Kidney glomerular epithelial cell (primary cell): ENCODE results near the gene COG6.

Experiments used
- DNase-seq: peaks from one replicate; lab custom pipeline; 2025; lab: John Stamatoyannopoulos, UW

The COG6 gene

DNA sequence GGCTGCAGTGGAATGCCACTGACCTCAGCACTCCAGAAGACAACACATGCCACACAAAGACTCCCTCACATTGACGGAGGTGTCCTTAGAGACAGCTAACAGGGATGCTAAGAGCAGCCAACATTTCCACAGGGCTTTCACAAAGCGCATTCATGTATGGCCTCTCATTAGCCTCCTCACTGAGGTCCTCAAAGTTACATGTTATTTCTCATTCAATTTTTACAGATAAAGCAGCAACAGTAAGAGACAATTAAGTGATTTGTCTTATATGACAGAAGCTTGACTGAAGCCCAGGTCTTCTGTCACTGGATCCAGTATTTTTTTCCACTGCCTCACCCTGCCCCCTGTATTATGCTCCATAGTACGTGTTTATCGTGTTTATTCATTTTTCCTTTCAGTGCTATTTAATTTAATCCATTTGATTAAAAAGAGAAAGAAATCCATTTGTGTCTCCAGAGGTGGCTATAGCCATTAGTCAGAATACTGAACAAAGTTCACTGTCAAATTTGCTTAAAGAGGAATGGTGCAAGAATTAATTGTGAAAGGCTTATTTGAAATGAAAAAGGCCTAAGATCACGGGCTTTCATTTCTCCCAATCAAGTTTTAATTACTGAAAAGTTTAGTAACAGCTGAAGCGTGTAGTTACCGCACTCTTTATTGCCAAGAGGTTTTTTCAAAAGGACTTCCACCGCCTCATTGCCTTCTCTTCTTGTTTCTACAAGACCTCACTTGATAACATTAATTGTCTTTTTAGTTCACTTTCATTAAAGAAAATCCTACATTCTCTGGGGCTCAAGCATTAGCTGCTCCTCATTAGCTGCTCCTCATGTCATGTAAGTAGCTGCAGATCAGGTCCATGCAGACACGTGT lies 115.0 kb downstream of the COG6 start:
- no peak for DNase-seq

DNA sequence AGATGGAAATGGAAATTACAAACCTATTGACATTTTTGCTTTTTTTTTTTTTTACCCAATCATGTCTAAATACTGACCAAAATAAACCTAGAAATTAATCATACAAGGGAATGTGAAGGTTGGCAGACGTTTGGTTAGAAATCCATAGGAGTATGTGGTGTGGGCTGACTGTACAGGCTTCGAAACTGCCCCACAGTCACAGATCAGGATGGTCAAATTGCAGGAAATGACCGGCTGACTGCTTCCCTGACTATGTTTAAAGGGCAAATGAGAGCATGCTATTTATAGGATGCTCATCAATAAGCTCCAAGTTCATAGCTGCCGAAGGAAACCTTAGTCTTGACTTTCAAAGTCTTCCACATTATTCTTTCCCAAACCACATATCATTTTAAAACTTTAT lies 118.4 kb downstream of the COG6 start:
- DNase-seq, result no peak

DNA sequence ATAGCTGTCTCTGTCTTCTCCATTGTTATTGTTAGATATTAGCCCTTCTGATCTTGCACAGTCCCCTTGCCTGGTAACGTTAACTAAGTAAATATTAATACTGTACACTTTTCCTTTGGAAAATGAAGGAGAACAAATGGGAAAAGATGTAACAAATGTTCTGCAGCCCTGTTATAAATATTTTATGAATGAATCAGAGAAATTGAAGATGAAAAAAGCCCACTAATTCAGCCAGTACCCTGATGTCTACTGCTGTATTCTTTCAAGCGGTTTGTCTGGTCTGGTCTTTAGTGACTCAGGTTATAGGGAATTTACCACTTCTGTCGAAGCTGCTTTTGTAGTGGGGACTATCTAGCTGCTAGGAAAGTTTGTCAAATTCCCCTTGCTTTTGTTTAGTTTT lies 121.0 kb downstream of the COG6 start:
- DNase-seq, result no peak

DNA sequence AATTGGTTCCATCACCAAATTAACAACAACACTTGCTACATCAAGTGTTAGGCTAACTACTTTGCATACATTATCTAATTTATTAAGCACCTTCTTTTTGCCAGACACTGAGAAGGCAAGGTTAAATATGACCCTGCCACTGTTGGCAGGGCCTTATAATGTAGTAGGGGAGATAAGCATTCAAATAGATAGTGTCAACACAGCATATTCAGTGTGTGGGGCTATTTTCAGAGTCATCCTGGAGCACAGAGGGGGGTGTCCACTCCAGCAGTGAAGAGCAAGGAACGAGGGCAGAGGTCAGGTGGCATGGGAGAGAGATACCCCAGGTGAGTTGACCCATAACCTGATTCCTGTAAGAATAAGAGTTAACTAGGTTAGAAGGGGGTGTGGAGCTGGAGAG lies 121.6 kb downstream of the COG6 start:
- DNase-seq, result no peak

DNA sequence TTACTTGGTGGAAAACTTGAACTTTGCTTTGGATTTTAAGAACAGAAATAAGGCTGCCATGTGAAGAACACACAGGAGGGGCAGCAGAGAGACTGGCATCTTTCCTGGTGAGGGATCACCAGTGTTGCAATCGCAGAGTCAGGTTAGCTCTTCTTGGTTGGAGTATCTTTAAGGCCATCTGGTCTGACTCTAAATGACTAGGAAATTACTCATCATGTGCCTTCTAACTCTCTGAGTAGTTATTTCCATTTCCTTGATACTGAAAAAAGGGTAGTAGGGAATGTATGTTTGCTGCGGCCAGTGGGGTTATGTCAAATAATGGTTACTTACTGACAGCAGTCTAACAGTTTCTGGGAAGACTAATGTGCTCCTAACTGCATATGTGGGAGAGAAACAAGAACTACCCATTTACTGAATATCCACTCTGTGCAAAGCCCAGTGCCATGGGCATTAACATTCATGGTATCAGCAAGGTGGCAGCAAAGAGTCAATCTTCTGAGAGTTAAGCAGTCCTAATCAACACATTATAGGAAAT lies 122.1 kb downstream of the COG6 start:
- DNase-seq, result peak; percentile 17

DNA sequence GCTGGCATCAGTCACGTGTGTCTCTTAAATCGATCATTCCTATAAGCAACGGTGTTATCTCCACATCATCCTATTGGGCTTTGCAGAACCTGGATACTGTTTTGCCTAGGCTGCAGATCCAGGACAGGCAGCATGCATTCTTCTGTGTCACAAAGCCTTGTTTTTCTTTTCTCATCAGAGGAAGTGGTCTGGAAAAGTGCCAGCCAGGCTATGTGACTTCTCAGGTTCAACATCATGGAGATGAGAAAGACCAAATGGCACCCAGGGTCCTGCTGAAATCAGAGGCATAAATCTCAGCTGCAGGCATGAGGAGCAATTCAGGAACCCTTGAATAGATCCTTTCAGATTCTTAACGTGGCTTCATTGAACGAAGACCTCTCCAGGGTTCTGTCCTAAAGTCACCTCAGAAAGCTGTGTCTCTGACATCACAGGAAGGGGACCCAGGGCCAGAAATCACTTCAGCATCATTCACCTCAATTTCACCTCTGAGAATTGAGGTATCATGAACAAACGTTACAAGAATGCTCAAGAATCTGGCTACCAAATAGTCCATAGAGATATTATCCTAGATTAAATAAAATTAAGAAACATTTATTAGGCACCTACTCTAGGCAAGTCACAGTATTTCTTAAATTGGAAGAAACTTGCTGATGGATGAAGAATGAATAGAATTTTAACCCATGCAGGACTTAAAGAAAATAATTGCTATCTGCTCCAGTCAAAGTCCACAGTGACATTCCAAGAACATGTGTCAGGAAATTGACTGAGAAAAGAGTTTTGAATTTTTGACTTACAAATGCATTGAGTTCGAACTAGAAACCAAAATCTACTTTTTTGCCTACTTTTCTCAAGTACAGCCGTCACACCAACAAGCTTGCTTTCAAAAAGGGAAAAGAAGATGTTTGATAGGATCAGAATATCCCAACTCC lies 124.1 kb downstream of the COG6 start:
- DNase-seq, result no peak

DNA sequence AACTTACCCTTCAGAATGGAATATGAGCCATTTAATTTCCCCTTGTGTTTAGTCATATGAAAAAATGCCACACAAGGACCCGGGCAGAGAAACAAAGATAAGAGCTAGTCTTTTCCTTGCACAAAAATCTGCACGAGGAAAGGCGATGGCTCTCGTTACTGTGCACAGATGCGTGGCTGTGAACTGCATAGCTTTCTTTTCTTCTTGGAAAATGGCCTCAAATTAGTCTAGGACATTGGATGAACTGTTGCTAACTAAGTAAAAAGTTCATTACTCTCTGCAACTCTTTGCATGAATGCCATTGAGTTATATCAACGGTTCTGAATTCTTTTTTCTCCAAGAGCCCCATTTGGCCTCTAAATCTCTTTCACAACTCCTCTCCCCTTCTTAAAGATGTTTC lies 125.2 kb downstream of the COG6 start:
- DNase-seq, result no peak

DNA sequence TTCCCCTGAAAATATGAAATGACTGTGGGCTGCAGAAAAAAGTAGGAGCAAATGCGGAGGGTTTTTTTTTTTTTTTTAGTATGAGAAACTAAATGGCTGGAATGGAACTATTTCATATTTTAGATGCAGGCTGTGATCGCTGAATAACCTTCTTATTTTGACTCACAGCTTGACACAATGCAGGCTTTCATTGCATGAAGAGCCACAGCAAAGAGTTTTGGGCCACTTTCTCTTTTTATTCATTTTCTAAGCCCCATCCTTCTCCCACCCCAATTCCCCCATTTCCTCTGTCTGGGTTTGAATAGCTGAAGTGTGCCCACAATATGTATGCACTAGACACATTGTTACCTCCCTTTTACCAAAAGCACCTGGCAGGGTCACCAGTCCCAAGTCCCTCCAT lies 125.9 kb downstream of the COG6 start:
- no peak for DNase-seq

DNA sequence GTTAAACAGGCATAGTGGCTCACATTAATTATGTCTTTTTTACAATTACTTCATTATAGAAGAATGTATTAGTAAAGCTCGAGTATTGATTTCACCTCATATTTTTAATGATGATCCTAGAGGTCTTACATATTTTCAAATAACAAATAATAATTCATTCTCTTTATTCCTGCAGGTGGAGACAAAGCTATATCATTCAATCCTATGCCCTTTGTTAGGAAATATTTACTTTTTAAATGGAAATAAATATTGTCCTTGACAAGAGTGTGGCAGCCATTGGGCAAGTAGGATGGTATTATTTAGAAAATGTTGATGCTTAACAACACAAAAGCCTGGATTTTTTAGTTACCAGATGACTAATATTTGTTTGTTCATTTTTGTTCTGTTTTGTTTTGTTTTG lies 127.6 kb downstream of the COG6 start:
- DNase-seq, result no peak

DNA sequence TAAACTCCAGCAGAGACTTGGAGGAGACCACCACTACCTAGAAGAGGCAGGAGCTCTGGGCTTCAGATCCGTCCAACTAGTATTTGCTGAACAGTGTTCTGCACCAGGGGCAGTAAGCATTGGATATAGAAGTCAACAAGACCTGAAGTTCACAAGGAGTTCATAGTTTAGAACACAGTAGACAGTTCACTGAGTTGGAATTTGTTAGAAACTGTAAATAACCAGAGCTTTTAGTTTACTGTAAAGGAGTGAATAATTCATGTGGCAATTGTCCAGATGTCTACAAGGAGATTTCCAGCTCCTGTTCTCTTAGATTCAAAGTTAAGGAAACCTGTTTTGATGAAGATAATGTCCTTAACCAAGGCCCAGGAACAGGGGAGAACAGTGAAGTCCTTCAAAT lies 128.9 kb downstream of the COG6 start:
- DNase-seq, result no peak

DNA sequence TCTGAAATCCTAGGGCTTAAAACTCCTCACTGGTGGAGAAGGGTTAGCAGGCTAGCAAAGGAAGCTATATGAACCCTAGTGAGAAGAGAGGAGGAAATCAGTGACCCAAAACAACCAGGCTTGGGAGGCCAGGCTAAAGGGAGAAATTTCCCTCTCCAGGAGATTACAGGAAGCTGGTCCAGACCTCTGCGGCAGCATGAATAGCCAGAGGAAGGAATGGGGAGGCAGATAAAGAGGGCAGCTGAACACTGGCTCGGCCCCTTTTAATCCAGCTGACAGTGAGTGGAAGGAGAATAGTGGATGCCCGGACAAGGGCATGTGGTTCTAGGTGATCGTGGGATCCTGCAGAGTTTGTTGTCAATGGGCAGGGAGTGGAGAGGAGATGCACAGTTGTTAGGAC lies 130.6 kb downstream of the COG6 start:
- DNase-seq, result no peak

DNA sequence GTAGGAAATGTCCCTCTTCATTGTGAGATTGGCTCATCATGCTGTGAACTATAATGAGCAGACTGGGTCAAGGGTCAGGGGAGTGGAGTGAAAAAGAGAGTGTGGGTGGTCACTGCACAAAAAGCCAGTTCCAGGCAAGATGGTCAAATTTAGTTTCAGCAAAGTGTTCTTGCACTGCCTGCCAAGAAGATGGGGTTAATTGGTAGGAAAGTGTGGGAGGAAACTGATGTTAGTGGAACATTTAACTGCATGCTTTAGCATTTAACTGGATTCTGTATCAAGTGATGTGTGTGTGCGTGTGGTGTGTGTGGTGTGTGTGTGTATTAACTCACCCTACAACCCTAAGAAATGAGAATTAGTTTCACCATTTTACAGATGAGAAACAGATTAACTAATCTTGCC lies 131.6 kb downstream of the COG6 start:
- DNase-seq, result no peak

DNA sequence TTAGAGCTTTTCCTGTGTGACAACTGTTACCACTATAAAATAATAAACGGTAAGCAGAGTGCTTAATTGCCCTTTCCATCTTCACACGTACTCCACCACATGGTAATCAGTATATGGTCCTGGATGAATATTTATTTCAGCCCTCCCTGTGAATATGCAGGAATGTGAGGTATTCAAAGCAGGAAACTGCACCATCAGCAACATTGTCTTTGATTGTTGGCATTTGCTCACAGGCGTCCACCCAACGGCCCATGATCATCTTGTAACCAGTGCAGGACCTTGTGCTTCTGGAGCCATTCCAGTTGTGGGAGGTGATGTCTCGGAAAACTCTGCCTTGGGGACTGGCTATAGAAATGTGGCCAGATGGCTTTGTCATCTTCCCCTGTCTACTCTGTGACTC lies 132.6 kb downstream of the COG6 start:
- no peak for DNase-seq

DNA sequence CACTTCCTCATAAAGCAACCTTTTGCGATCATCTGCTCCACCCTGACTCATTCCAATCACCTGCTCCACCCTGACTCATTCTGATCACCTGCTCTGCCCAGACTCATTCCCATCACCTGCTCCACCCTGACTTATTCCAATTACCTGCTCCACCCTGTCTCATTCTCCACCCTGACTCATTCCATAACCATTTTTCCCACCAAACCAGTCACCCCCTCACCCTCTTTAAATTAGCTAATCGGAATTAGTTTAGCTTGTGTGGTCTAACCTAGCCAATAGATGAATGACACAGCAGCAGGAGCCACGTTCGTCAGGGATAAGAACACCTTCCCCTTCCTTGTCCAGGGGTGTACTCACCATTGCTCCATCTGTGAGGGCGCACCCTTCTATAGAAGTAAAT lies 134.0 kb downstream of the COG6 start:
- DNase-seq, result no peak
